ENCODE results near the gene XAGE1A.
"Not testable (repeated sequence)": the region's sequence is repeated elsewhere in the genome, so short reads cannot be mapped to it uniquely, and the experiment has no call there.

Gene XAGE1A

DNA sequence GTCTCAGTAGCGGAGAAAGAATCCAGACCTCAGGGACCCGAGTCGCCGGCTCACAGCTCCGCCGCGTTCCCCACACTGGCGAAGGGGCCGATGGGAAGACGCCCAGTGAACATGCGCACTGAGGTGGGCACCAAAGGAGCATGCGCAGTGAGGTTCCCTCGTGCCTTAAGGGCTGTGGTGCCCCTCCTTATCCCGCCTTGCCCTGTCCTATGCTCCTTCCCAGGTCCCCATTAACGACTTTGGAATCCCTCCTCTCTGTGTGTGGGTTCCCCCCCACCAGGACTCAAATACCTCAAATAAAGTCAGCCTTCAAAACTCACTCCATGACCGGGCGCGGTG, 21.3 kb downstream of the XAGE1A start, which contains the start of gene XAGE1B:
TSS of gene XAGE1B (minus strand) at position 77 of the 339 bp plus-strand sequence. CDS start 1,536 bp downstream, outside the sequence.
- H3K4me1 ChIP-seq (ENCODE audit: control insufficient read depth in 1 of 2, insufficient read depth in 2 of 2, low read length in 2 of 2); H3K9me3 ChIP-seq (ENCODE audit: control insufficient read depth in 1 of 2, low read length in 2 of 2); H3K36me3 ChIP-seq (ENCODE audit: control insufficient read depth in 1 of 2, insufficient read depth in 2 of 2, low read length in 2 of 2): not testable (repeated sequence)

DNA sequence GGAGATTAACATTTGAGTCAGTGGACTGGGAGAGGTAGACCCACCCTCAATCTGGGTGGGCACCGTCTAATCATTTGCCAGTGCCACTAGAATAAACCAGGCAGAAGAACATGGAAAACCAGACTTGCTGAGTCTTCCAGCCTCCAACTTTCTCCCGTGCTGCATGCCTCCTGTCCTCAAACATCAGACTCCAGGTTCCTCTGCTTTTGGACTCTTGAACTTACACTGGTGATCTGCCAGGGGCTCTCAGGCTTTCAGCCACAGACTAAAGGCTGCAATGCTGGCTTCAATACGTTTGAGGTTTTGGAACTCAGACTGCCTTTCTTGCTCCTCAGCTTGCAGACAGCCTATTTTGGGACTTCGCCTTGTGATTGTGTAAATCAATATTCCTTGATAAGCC, 45.4 kb downstream of the XAGE1A start:
- not testable (repeated sequence) for H3K4me1 ChIP-seq (ENCODE audit: control insufficient read depth in 1 of 2, insufficient read depth in 2 of 2, low read length in 2 of 2); H3K9ac ChIP-seq (ENCODE audit: low read depth in 1 of 2, low read length in 2 of 2); H3K27me3 ChIP-seq (ENCODE audit: control insufficient read depth in 1 of 2, insufficient read depth in 2 of 2, low read length in 2 of 2); H3K27ac ChIP-seq (ENCODE audit: low read depth, low read length); H3K36me3 ChIP-seq (ENCODE audit: control insufficient read depth in 1 of 2, insufficient read depth in 2 of 2, low read length in 2 of 2); H3K4me3 ChIP-seq (ENCODE audit: low read depth in 1 of 2, low read length in 2 of 2); H3K9me3 ChIP-seq (ENCODE audit: control insufficient read depth in 1 of 2, low read length in 2 of 2)

More for the DNA sequence above, 21.3 kb downstream of the XAGE1A start, which contains the start of gene XAGE1B:
- H3K4me3 ChIP-seq (ENCODE audit: low read depth in 1 of 2, low read length in 2 of 2); H3K27me3 ChIP-seq (ENCODE audit: control insufficient read depth in 1 of 2, insufficient read depth in 2 of 2, low read length in 2 of 2); H3K27ac ChIP-seq (ENCODE audit: low read depth, low read length); H3K9ac ChIP-seq (ENCODE audit: low read depth in 1 of 2, low read length in 2 of 2): not testable (repeated sequence)

DNA sequence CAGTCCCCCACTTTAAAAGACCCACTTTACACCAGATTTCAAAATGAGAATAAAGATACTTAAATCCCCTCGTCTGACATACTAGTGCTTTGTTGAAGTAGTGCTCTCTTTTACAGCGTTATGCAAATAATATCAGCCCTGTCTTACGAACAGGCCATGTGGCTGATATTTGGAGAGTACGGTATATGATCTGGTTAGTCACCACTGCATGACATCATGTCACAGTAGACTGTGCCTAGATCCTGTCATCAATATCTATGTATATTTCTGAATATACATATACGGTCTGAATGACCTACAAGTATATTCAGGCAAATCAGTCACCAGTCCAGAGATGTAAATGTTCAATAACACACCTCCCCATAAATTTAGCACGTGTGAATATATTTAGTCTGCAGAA, 46.7 kb downstream of the XAGE1A start:
- Histone ChIP-seq H3K27me3 (ENCODE audit: control insufficient read depth in 1 of 2, insufficient read depth in 2 of 2, low read length in 2 of 2) (no peaks in the 10 kb centered on the region), H3K36me3 (ENCODE audit: control insufficient read depth in 1 of 2, insufficient read depth in 2 of 2, low read length in 2 of 2) (no peaks in the 10 kb centered on the region), H3K9me3 (ENCODE audit: control insufficient read depth in 1 of 2, low read length in 2 of 2) (no peaks in the 10 kb centered on the region), H3K27ac (ENCODE audit: low read depth, low read length) (no peak overlapping the region), H3K4me1 (ENCODE audit: control insufficient read depth in 1 of 2, insufficient read depth in 2 of 2, low read length in 2 of 2) (no peaks in the 10 kb centered on the region), H3K4me3 (ENCODE audit: low read depth in 1 of 2, low read length in 2 of 2) (no peak overlapping the region), H3K9ac (ENCODE audit: low read depth in 1 of 2, low read length in 2 of 2) (no peak overlapping the region)

DNA sequence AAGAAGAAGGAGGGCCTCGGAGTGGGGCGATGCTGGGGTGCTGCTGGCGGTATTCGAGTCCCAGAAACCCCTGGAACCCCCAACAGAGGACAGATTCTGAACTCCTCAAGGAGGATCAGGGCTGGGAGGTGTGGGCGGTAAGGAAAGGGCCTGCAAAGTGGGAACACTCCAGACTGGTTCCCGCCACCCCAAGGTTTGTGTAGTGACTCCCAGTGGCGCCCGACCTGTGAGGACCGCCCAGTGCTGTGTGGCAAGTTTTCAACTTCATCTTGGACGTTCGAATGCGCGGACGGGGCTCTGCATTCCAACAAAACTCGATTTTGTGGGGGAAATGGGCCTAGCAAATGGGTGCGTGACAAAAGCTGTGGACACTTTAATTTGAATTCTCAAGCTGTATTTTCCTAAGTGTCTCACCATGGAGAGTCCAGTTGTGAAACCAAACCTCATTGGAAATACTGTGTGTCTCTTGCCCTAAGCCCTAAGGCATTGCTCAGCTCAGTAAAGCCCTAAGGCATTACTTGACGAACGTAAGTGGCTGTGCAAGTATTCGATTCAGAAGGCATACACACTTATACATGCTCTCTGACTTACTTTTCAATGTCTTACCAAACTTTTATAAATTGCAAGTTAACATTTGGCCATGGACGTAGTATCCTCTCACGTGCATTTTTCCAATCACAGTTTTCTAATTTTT, 48.7 kb downstream of the XAGE1A start:
- Histone ChIP-seq H3K27me3 (ENCODE audit: control insufficient read depth in 1 of 2, insufficient read depth in 2 of 2, low read length in 2 of 2) (no peaks in the 10 kb centered on the region), H3K9ac (ENCODE audit: low read depth in 1 of 2, low read length in 2 of 2) (no peak overlapping the region), H3K36me3 (ENCODE audit: control insufficient read depth in 1 of 2, insufficient read depth in 2 of 2, low read length in 2 of 2) (no peaks in the 10 kb centered on the region), H3K4me3 (ENCODE audit: low read depth in 1 of 2, low read length in 2 of 2) (no peak overlapping the region), H3K4me1 (ENCODE audit: control insufficient read depth in 1 of 2, insufficient read depth in 2 of 2, low read length in 2 of 2) (no peaks in the 10 kb centered on the region), H3K9me3 (ENCODE audit: control insufficient read depth in 1 of 2, low read length in 2 of 2) (no peaks in the 10 kb centered on the region), H3K27ac (ENCODE audit: low read depth, low read length) (no peak overlapping the region)

DNA sequence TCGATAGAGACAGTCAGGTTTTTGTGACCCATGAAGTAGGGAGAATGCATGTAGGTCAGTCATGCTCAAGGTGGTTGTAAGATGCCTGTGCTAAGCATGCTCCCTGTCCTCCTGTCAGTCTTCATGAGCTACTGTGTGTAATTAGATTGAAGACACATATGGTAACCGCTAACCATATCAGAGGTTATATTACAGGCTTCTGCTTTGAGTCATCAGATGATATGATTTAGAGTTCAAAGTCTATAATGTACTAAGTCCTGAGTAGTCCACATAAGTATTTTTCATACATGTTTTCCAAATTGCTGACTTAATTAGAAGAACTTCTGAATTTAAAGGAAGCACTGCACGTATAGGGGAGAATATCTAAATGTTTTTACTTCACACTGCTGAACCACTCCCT, 53.2 kb downstream of the XAGE1A start:
- not testable (repeated sequence) for H3K36me3 ChIP-seq (ENCODE audit: control insufficient read depth in 1 of 2, insufficient read depth in 2 of 2, low read length in 2 of 2); H3K27ac ChIP-seq (ENCODE audit: low read depth, low read length)

More for the DNA sequence above, 53.2 kb downstream of the XAGE1A start:
- not testable (repeated sequence) for H3K27me3 ChIP-seq (ENCODE audit: control insufficient read depth in 1 of 2, insufficient read depth in 2 of 2, low read length in 2 of 2); H3K4me3 ChIP-seq (ENCODE audit: low read depth in 1 of 2, low read length in 2 of 2); H3K4me1 ChIP-seq (ENCODE audit: control insufficient read depth in 1 of 2, insufficient read depth in 2 of 2, low read length in 2 of 2); H3K9ac ChIP-seq (ENCODE audit: low read depth in 1 of 2, low read length in 2 of 2); H3K9me3 ChIP-seq (ENCODE audit: control insufficient read depth in 1 of 2, low read length in 2 of 2)

Data from duodenal mucosa (tissue), 2 donors.